ENCODE measurements around the gene CRTC3.
"Not testable (repeated sequence)": the region's sequence is repeated elsewhere in the genome, so short reads cannot be mapped to it uniquely, and the experiment has no call there.

The CRTC3 gene

DNA sequence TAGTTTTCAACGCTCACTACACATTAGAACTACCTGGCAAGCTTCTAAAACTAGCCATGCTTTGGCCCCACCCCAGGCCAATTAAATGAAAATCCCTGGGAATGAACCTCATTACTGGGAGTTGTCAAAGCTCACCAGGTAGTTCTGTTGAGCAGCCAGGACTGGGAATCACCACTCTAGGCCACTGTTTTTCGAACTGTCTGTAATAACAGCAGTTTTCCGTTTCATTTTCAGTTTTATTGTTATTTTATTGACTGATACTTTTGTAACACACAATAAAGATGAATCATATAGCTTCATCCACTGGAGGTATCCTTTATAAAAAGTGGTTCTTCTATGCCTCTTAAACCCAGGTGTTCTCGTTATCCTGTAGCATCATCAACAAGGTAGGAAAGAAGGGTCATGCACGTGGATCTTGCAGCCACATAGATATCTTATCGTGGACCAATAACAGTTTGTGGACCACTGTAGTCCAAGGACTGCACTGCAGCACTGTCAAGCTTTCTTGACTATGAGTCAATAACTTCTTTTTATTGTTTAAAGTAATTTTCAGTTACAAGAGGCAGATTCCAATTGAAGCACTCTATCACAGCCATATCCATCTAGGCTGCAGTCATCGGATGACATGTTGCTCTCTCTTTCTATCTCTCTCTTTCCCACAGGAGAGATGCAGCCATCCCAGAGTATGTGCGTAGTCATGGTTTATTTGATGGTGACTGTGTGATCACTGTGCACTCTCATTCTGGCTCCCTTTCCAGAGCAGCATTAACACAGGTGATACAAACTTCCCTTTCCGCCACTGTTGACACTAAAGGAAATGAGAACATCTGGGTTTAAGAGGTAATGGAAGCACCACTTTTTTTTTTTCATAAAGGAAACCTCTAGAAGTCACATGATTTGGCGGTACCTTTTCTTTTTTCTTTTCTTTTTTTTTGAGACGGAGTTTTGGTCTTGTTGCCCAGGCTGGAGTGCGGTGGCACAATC lies 148.4 kb downstream of the CRTC3 start:
- no peak for DNase-seq (ENCODE audit: low spot score)

DNA sequence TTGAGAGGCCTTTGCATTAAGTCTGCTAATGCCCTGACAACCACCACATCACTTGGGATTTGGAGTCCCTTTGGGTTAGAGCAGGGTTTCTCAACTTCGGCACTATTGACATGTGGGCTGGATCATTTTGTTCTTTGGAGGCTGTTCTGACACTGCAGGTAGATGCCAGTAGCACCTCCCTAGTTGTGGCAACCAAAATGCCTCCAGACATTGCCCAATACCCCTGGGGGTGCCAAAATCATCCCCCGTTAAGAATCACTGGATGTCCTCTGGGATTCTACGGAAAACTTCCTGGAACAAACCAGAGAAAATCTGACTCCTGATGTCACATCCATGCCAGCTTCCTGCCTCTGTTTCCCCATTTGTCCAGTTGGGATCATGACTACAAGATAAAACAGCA lies 150.2 kb downstream of the CRTC3 start:
- DNase-seq (ENCODE audit: low spot score) = no peak

DNA sequence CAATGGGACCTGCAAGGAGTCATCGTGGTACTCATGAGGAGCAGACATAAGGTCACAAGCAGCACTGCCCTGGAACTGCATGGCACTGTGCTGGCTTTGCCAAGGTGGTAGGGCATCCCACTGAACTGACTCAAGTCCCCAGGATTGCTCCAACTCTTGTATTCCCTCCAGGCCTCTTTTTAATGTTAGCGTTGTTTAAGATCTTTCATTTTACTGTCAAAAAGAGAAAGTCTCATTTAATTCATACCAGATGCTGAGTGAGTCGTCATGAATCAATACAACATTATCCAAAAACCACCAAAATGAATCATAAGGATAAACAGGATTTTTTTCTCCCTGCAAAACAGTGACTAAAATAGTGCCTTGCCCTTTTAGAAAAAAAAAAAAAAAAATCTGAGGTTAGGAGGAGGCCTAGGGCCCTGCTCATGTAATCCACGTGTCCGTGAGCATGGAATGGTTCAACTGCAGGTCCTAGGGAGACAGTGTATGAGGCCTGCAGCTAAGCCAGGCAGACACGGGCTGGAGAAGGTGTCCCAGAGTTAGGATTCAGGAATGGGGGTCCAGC lies 150.7 kb downstream of the CRTC3 start:
- DNase-seq (ENCODE audit: low spot score) = peak; percentile 76

DNA sequence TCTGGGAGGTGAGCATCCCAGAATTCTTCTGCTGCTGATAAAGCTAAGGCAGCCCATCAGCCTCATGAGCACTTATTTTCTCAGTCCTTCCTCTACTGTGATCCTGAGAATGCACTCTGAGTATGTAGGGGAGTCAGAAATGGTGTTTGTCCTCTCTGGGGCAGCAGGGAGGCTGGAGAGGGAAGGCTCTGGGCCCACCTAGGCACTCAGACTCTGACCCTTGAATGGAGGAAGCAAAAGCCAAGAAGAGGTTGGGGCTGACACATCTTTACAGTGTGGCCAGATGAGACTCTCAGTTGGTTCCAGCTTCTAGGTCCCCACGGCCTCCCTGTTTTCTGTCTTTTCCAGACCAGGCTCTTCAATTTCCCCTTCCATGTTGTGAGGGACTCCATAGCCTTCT lies 151.3 kb downstream of the CRTC3 start:
- DNase-seq (ENCODE audit: low spot score) = no peak

DNA sequence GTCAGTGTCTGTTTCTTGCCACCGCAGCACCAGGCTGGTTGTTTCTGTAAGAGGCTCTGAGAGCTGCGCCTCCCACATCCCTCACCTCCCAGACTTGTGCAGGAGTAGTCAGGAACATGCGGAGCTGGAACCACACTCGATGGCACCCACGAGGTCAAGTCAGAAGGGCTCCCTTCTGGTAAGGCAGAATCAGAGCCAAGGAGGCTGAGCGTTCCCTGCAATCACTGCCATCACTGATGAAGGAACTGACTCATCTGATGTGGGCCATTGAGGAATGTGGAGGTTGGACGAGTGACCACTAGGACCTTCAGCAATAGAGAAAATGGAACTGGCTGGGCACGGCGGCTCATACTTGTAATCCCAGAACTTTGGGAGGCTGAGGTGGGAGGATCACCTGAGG lies 151.8 kb downstream of the CRTC3 start:
- no peak for DNase-seq (ENCODE audit: low spot score)

DNA sequence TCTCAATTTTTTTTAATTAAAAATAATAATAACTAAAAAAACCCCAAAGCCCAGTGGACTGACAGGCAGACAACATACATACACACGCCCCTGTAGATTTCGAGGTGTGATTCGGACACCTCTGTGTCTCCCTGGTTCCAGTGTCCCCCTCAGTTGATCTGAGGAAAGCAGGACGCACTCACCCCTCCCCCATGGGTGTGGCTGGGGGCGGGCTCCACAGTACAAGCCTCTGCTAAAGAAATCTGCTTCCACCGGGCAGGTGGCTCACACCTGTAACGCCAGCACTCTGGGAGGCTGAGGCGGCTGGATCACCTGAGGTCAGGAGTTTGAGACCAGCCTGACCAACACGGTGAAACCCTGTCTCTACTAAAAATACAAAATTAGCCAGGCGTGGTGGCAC lies 153.6 kb downstream of the CRTC3 start:
- no peak for DNase-seq (ENCODE audit: low spot score)

DNA sequence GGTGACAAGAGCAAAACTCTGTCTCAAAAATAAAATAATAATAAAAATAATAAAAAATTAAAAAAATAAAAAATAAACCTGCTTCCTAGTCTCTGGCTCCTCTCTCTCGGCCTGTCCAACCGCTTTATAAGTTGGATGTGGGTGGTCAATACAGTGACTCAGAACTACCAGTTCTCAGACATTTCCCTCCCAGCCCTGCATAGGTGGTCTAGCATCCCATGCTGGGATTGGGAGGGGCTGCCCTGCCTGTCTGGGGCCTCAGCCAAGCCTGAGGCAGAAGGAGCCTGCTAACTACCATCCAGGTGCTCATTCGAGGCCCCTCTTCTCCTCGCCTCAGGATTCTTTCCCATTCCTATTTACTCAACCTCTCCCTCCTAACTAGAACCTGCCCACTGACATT lies 154.2 kb downstream of the CRTC3 start:
- no peak for DNase-seq (ENCODE audit: low spot score)

DNA sequence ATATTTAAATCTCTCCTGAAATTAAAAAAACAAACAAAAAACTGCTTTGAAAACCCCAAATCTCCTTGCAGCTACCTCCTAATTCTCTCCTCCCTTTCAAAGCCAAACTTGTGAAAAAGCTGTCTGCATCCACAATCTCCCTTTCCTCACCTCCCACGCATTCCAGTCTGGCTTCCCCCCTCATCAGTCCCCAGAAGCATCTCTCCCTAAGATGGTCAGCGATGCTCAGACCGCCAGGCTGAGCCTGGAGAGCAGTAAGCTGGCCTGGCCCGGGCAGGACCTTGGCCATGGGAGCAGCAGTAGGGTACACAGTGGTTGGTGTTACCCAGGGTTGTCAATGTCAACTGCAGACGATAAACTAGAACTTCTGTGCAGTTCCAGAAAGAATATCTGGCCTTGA lies 154.6 kb downstream of the CRTC3 start:
- DNase-seq (ENCODE audit: low spot score) = no peak

DNA sequence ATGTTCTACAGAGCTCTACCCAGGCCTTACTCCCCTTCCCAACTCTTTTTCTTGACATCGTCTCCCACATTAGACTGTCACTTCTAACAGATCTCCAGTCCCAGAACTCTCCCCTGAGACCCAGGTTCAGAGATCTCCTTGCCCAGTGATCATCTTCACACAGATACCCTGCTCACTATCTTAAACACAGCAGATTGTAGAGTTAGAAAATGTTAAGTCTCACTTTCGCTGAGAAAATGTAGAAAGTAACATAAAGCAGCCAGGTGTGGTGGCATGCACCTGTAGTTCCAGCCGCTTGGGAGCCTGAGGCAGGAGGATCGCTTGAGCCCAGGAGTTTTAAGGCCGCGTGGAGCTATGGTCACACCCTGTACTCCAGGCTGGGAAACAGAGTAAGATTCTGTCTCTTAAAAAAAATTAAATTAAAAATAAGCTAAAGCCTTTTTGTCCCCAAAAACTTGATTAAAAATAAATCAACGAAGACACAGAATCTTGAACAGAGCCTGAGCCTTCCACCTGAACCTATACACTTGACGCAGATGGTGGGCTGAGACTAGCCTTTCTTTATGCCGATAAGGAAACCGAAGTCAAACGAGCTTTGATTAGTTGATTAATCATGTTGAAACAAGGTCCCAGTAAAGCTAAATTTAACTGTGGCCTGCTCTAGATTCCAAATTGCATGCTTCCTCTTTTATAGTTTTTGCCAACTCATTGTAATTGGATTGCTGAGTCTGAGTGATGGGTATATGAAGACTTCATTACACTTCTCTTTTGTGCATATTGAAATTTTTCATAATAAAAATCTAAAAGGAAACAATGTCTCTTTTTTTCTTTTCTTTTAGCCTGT lies 156.1 kb downstream of the CRTC3 start:
- no peak for DNase-seq (ENCODE audit: low spot score)

DNA sequence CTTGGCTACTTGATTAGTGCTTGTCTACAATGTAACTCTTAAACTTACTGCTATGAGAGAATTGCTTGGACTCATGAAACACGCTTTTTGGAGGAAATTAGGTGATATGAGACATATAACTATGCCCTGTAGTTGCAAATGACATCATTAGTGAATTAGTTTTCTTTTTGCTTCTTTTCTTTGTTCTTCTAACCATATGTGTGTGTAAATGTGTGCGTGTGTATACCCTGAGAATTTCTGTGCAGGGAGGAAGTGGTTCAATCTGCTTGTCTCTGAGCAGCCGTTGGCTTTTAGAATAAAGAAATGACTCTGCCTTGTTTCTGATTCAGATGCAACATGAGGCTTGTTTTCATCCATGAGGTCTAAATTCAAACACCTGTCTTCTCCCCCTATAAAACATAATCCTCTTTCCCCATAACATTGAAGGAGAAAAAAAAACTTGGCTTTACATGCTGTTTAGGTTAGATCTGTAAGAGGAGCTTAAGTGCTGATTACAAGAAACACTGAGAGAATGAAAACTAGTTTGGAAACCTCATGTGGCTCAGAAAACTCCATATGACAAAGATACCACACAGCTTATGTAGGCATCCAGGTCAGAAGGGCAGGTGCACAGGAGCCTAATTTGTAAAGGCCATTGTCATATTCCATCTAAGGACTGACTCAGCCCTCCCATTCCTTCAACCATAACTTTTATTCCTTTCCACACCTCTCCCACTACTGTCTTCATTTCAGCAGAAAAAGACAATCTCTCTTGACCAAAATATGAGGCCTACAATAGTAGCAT lies 156.9 kb downstream of the CRTC3 start:
- DNase-seq (ENCODE audit: low spot score) = no peak

DNA sequence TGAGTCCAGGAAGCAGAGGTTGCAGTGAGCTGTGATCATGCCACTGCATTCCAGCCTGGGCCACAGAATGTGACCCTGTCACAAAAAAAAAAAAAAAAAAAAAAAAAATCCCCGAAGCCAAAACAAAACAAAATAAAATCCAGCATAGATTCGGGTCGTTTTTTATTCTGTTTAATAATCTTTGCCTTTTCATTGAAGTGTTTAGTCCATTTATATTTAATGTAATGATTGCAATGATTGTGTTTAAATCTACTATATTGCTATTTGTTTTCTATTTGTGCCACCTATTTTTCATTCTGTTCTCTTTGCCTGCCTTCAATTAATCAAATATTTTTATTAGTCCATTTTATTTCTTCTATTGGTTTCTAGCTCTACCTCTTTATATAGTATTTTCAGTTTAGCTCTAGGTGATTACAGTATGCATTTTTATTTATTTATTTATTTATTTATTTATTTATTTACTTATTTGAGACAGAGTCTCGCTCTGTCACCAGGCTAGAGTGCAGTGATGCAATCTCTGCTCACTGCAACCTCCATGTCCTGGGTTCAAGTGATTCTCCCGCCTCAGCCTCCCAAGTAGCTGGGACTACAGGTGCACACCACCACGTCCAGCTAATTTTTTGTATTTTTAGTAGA lies 159.7 kb downstream of the CRTC3 start:
- not testable (repeated sequence) for DNase-seq (ENCODE audit: low spot score)

DNA sequence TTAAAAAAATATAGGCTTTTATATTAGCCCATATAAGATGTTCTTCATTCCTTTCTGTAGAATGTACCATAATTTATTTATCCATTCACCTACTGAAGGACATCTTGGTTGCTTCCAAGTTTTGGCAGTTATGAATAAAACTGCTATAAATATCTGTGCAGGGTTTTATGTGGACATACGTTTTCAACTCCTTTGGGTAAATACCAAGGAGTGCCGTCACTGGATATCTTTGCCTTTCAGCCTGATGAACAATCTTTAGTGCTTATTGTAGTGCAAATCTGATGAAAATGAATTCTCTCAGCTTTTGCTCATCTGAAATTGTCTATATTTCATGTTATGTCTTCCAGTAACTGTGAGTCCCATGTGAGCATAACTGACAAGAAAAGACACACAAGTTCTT lies 160.9 kb downstream of the CRTC3 start:
- DNase-seq (ENCODE audit: low spot score) = no peak

DNA sequence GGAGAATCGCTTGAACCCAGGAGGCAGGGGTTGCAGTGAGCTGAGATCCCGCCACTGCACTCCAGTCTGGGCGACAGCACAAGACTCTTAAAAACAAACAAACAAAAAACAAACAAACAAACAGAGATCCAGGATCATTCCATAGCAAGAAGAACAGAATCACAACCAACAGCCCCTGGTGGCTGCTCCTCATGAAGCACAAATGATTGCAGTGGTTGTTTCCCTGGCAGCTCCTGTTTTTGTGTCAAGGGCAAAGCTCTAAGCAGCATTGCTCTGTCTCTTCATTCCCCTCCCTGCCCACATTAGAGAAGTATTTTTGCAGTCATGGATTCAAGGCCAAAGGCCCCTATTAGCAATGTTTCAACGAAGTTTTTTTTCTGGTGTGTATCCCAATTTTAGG lies 161.6 kb downstream of the CRTC3 start:
- no peak for DNase-seq (ENCODE audit: low spot score)

DNA sequence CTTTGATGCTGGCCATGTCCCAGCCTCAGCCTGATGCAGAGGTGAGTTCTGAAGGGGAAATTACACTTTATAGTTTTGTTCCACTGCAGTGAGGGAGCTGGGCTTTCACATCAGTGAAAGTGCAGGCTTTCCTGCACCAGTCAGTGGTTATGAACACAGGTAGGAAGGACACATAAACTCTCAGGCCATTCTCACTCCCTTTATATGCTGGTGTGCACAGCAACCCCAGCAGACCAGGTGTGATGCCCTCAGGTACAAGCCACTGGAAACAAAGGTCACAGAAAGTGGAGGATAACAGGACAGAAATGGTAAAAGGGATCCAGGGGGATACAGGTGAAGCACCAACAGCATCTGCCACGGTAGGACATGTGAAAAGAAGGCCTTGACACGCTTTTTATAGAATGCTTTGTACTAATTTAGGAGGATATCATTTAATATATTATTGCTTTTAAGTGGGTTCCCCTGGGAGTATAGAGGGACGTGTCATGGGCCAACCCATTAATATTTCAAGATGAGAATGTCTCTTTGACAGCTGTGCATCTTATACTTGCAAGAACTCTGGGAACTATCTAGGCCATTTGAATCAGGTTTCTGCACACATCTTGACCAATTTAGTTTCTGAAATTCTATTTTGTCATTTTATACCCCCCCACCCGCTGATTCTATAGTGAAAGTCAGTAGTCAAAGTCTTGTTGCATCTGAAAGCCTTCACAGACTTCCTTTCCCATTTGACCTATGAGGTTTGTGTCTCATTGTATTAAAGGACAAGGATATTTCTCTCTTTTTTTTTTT lies 162.5 kb downstream of the CRTC3 start:
- DNase-seq (ENCODE audit: low spot score) = no peak
